Cortex of kidney (tissue), 1 donor: ENCODE data around the gene UPF2.
"Not testable (repeated sequence)": the region's sequence is repeated elsewhere in the genome, so short reads cannot be mapped to it uniquely, and the experiment has no call there.

Source experiments
- DNase-seq: peaks from one replicate; lab custom pipeline; 2025; lab: John Stamatoyannopoulos, UW

Gene UPF2

DNA sequence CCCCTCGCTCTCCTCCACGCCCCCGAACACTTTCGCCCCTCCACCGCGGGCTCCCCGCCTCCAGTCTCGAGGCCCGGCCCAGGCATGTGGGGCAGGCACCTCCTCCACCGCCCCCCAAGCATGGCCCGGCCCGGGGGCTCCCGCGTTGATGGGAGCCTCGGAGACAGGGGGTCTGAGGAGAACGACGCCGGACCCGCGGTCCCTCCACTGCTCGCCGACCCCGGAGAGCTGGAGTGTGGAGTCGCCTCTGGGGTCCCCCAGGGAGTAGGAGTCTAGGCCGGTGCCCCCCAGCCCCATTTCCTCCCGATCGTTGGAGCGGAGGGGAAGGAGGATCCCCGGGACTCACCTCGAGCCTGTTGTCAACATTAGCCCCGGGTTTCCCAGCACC, 206 bp downstream of the UPF2 start:
- DNase-seq = no peak

DNA sequence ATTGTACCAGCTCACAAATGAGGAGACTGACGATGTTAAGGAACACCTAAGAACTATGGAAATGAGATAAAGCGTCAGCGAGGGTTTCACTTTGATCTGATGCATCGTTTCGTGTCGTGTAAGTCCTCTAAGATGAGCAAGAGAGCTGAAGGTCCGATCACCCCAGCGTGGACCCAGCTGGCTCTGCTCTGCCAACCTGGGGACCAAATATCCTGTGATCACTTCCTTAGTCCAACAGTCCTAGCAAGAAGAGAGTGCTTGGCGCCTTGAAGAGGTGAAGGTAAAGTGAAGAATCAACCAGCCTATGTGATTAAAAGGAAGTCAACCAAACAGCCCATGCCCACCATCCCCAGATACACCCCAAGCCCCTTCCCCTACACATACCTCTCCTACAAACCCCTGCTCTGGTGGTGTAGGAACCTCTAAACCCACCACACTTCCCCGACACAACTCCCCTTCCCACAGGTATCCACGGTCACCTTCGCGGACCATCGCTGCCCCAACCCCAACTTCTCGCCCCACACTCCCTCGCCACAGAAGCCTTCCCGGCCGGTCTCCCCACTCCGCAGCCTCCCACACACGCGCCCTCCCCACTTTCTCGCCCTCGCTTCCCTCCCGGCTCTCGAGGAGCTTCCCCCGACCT, 722 bp downstream of the UPF2 start:
- DNase-seq = no peak

DNA sequence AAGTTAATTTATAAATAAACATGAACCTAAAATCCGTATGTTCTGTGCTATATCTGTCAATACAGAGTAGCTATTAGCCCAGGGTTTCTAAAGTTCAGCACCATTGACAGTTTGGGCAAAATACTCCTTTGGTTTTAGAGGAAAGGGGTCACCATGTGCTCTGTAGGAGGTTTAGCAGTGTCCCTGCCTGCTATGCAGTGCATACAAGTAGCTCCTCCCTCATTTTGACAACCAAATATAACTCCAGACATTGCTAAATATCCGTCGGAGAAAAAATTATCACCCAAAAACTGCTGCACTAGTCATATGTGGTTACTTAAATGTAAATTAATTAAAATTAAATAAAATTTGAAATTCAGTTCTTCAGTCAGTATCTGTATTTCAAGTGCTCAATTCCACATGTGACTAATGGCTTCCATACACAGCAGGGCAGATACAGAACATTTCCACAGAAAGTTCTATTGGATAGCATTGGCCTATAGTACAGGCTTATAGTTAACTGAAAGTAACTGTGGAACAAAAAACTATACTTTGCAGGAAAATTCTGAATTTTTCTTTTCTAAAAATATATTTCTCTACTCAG, 6.4 kb downstream of the UPF2 start:
- DNase-seq = no peak

DNA sequence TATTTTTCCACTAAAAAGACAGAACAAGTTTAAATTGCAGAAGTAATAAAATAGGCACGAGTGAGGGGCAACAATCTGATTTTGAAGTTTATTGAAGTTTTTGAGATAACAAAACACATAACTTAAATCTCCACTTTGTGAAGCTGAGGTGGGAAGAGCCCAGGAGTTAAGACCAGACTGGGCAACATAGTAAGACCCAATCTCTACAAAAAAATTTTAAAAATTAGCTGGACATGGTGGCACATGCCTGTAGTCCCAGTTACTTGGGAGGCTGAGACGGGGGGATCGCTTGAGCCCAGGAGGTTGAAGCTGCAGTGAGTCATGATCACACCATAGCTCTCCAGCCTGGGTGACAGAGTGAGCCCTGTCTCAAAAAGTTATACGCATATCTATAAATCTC, 11.2 kb downstream of the UPF2 start:
- no peak for DNase-seq

DNA sequence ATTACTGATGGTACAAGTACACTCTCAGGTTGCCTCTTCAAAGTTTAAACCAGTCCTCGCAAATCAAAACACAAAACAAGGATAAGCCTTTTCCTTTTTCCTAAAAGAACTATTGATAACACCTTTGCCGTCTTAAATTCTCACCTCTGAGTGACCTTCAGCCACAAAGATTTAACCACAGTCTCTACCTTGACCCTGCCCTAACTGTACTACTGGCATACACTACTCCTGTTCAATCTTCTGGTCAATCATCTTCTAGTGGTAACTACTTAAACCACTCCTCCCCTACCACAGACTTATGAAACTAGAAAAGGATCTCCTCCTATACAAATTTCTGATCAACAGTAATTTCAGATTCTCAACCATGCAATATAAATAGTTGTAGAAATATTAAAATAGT, 15.1 kb downstream of the UPF2 start:
- DNase-seq = no peak

DNA sequence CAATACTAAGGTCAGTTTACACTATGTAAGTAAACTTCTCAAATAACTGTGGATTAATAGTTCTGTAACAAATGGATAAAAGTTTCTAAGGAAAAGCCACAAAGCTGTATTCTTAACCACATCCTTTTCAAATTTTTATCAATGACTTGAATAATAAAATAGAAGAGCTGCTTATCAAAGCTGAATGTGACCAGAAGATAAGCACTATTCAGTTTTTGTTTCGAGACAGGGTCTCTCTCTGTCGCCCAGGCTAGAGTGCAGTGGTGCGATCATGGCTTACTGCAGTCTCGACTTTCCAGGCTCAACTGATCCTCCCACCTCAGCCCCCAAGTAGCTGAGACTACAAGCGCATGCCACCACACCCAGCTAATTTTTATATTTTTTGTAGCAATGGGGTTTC, 17.0 kb downstream of the UPF2 start:
- no peak for DNase-seq

DNA sequence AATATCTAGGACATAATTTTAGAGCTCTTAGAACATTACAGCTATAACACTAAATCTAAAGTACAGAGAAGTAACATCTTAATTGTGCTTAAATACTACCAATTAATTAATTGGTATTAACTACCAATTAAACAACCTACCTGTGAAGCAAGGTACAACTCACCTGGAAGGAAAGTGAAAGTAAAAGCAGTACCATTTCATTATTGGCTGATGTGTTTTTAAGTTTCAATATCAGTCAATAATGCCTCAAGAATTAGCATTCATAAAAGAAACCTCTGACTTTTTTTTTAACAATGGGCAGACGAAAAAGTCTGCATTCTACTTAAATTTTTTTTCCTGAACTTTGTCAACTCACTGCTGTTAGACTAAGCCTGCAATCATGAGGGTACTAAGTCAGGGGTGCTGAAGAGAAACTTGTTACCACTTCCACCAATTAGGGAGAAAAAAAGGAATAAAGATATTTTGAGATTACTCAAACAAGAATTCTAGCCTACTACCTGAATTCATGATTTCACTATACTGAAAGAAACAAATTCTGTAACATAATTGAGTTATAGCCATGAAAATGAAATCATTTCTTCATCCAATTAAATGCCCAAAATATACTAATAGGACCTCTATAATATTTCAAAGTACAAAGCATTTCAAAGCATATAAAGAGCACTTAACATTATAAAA, 19.9 kb downstream of the UPF2 start:
- no peak for DNase-seq

DNA sequence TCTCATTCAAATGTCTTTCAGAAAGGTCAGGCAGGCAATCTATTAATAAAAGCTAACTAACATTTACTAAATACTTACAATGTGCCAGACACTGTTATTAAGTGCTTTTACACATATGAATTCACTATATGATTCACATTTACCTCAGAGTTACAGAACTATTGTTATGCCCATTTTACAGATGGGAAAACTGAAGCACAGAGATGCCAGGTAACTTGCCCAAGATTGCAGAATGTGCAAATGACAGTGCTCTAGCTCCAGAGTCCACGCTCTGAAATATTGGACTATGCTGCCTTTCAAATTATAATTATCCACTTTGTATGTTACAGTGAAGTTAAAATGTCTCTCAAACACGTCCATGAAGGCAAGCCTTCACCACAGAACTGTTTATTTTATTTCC, 22.0 kb downstream of the UPF2 start:
- DNase-seq = no peak

DNA sequence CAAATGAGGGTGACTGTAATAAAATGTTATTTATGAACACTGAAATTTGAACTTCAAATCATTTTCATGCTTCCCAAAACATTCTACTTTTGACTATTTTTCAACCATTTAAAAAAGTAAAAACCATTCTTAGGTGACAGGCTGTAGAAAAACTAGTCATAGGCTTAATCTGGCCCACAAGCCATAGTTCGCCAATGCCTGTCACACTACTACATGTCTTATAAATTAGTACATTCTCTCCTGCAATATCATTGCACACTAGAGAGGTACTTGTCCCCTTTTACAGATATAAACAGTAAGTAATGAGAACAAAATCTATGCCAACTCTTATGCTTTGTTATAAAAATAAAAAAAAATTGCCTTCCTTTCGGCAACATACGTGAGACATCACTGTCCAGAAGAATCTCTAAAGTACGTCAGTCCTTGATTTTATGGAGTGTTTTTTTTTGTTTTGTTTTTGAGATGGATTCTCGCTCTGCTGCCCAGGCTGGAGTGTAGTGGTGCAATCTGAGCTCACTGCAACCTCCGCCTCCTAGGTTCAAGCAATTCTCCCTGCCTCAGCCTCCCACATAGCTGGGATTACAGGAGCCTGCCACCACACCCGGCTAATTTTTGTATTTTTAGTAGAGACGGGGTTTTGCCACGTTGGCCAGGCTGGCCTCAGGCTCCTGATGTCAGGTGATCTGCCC, 23.2 kb downstream of the UPF2 start:
- no peak for DNase-seq

DNA sequence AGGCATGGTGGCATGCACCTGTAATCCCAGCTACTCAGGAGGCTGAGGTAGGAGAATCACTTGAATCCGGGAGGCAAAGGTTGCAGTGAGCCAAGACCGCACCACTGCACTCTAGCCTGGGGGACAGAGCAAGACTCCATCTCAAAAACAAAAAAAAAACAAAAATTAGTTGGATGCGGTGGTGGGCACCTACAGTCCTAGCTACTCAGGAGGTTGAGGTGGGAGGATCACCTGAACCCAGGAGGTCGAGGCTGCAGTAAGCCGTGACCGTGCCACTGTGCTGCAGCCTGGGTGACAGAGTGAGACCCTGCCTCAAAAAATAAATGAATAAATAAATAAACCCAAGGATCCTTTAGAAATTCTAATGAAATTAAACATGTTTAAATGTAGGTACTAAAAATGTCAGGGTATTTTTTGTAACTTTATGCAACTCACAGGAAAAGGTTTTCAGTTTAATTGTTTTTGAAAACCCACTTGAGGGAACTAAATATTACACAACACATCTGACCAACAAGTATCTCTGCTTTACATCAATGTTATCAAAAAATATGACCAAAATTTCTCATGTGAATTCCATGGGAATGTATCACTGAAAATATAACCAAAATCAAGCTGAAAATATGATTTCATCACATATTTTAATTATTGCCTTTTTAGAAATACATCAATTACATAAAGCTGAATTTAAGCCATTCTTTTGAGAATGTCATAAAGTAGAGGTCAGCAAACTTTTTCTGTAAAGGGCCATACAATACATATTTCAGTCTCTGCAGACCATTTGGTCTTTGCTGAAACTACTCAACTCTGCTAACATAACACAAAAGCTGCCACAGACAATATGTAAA, 23.9 kb downstream of the UPF2 start:
- no peak for DNase-seq

DNA sequence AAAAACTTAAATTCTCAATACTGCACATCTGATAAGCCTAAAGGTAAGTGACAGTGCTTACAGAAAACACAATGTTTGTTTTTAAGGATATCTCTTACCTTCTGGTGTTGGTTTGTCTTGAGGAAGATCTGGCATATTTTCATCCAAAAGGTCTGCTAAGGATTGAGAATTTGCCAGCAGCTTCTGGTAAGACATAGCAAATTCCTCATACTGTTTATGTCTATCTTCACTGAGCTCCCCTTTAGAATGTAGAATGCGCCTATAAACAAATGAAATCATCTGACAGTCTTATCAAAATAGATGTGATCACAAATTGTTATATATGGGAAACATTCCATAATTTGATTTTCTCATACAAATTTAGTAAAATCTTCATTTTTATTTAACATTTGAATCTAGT, 28.7 kb downstream of the UPF2 start:
- DNase-seq = no peak

DNA sequence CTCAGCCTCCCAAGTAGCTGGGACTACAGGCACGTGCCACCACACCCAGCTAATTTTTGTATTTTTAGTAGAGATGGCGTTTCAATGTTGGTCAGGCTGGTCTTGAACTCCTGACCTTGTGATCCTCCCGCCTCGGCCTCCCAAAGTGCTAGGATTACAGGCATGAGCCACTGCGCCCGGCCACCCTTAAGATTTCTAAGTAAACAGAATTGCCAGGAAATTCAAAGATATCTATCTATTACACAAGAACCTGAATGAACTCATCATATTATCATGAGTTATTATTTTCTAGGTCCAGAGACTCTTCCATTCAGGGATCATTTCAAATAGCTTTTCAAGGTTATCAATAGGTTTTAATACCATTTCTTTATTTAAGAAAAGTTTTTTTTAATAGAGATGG, 29.2 kb downstream of the UPF2 start:
- not testable (repeated sequence) for DNase-seq

DNA sequence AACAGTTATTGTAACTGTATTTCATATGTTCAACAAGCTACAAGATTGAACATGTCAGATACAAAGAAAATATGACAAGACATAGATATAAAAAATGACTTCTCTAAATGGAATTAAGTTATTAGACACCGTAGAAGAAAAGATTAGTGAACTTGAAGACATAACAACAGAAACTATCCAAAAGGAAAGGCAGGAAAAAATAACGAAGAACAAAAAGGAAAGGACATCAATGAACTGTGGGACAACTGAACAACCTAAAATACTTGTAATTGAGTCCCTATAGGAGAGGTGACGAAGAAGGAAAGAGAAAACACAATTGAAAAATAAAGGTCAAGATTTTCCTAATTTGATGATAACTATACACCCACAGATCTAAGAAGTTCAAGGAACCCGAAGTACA, 32.3 kb downstream of the UPF2 start:
- no peak for DNase-seq

DNA sequence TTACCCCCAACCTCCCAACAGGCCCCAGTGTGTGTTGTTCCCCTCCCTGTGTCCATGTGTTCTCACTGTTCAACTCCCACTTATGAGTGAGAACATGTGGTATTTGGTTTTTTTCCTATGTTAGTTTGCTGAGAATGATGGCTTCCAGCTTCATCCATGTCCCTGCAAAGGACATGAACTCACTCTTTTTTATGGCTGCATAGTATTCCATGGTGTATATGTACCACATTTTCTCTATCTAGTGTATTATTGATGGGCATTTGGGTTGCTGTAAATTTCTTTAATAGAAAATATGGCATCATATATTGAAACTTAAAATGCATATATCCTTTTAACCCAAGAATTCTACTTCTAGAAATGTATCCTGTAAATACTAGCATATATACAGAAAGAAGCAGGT, 33.8 kb downstream of the UPF2 start:
- DNase-seq = not testable (repeated sequence)

DNA sequence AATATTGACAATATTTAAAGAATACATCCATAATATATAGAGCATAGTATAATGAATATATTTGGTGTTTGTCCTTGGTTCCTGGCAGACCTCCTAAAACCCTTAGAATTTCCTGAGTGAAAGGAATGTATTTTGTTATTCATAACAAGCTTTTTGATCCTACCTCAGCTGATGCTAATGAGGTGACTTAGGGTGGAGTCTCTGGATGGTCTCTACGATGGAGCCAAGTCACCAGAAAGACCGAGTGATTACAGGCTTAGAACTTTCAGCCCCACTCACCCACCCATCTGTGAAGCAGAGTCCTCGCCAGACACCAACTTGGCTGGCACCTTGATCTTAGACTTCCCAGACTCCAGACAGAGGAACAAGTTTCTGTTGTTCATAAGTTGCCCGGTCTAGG, 35.9 kb downstream of the UPF2 start:
- DNase-seq = no peak

DNA sequence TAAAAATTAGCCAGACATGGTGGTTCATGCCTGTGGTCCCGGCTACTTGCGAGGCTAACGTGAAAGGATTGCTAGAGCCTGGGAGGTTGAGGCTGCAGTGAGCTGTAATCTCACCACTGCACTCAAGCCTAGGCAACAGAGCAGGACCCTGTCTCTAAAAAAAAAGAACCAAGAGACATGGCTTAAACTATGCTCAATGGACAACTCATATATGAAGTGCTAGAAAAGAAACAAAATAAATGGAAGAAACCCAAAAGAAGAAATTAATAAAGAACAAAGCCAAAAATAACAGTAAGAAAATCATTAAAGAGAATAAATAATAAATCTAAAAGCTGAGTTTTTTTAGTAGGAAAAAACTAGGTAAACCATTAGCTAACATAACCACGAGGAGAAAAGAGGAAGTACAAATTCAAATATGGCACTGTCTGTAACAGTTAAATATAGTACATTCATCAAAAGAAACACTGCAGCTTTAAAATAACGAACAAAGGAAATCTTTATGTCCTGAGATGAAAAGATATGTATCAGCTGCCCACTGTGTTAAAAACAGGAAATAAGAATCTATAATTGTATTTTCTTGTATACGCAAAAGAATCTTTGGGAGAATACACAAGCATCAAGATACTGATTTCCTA, 48.7 kb downstream of the UPF2 start:
- no peak for DNase-seq

DNA sequence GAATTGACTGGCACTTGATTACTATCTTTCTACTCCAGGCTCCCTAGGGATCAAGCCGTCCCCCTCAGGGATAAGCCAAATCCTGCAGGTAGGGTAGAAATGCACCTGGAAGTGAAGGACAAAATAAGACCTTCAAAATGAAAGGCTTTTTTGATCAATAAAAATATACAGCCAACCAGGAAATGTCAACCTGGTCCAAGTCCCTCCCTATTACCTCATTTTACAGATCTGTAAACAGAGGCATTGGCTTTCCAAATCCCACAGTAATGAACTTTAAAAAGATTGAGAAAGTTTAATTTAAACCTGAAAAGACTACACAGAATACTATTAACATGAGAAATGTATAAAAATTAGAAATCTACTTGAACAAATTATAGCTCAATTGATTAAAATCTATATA, 53.7 kb downstream of the UPF2 start:
- DNase-seq = no peak

DNA sequence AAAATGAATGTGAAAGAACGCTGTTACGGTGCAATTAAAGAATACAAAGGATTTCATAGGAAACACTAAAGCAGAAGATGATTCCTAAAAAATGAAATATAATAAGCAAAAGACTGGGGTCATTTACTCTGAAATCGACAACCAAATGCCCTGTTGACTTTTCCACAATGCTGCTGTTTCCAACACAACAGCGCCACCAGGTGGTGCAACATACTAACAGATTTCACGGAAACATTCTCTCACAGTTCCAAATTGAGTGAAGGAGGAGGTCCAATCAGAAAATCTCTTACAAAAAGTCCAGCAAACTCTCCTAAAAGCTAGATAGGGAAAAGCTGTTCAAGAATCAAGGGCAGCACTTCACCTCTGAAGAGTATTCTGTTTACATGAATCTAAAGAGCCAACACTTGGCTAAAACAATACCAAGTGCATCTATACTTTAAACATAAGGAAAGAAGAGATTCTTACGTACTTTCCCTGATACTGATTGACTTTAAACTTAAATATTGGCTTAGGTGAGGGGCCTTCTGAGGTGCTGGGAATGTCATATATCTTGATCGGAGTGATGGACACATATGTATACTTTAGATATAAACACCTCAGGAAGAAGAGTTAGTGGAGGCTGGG, 55.9 kb downstream of the UPF2 start:
- no peak for DNase-seq

DNA sequence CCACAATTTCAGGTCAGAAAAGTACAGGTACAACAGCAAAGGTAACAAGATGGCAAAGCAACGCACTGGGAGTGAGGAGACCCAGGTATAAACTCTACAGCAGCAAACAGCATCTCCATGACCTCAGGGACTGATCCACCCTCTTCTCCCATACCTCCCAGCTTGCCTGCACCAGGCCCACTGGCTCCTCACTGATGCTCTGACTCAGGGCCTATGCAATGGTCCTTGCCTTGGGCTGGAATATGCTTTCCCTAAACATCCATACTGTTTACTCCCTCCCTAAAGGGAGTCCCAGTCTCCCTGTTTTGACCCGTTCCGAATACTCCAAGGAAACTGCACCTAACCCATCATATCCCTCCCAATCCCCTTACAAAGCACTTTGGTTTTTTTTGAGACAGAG, 60.4 kb downstream of the UPF2 start:
- DNase-seq = no peak

DNA sequence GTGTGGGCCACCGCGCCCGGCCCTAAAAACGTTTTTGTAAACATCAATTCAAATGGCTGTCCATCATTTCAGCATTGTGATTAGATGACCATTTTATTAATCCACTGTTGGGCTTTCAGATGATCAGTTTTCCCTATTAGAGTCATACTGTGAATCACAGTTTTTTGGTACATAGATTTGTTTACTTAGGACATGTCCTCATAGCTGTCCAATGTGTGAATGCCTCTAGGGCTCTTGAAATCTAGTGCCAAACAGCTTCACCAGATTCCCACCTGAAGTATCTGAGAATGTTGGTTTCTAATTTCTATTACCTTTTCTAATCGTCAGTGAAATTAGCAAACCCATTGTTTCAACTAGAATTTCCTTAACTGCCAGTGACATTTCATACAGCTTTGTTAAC, 66.8 kb downstream of the UPF2 start:
- DNase-seq = no peak

DNA sequence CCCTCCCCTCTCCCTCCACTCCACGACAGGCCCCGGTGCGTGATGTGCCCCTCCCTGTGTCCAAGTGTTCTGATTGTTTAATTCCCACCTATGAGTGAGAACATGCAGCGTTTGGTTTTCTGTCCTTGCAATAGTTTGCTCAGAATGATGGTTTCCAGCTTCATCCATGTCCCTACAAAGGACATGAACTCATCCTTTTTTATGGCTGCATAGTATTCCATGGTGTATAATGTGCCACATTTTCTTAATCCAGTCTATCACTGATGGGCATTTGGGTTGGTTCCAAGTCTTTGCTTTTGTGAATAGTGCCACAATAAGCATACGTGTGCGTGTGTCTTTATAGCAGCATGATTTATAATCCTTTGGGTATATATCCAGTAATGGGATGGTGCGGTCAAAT, 70.1 kb downstream of the UPF2 start:
- DNase-seq = not testable (repeated sequence)
